A673 (cell line): ENCODE data around the gene RTN1.

Experiments used
- CTCF ChIP-seq: fragments of 300-800, 200-600 bp; sonication (generic); conservative IDR thresholded peaks from 2 replicates; pipeline ENCODE4 v1.5.1; 2017; ENCODE audit warnings: low read depth, mild to moderate bottlenecking, antibody characterized with exemption, low read length, moderate library complexity, mixed read lengths
- EZH2 ChIP-seq: fragments of 200-600 bp; sonication (generic); IDR thresholded peaks from 2 replicates; pipeline ENCODE4 v1.6.1; 2017; ENCODE audit warnings: borderline replicate concordance, low read depth, mild to moderate bottlenecking, mixed read lengths, antibody characterized with exemption, low read length; ENCODE audit not compliant: poor library complexity, severe bottlenecking

GRCh38 chr14:59619061-59619460 is 251.5 kb downstream of the RTN1 start:
- no peak for TF ChIP-seq CTCF
- no peak for TF ChIP-seq EZH2
